ENCODE measurements around the gene TCF3.
A peak's percentile ranks its signal among the peaks of the same experiment; 100 is the strongest.

TCF3 gene

DNA sequence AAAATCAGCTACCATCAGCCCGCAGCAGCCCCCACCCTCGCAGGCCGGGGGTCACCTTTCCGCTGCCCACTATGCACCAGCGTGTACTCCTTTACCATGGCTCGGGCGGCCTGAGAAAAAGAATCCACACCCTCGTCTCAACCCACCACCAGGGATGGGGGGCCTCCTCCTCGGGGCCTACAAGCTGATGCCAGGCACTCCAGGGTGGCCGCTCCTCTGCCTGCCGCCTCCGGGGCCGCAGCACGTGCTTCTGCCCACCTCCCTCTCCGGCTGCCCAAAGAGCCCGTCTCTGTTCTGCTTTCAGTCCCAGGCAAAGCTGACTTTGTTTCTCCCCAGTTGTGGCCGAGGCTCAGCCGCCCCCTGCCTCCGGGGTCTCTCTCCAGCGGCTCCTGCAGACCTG is 73.2 kb downstream of the TCF3 start:
- no peak for DNase-seq

DNA sequence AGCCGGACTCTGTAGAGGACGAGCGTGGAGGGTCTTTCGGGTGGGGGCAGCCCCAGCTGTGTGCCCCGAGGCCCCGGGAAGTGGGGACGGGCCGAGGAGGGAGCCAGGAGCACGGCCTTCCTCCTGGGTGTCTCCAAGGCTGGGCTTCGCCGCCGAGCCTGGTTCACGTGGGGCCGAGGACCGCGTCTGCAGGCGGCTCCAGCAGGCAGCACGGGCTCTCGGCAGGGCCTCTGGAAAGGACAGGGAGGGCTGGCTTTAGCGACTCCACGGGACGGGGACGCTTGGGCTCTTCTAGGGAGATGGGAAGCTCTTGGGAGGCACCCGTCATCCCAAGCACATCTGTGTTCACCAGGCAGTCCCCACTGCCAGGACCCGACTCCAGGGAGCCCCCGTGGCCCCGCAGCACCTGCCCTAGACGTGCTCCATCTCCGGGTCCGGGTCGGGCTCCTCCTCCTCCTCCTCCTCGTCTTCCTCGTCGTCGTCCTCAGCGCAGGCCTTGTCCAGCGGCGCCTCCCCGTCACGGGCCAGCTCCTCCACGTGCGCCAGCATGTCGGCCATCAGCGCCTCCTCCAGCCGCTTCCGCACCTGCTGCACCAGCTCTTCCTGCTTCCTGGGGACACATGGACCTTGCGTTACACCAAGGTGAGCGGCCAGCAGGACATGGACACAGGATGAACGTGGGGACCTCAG is 74.3 kb downstream of the TCF3 start:
- no peak for DNase-seq

DNA sequence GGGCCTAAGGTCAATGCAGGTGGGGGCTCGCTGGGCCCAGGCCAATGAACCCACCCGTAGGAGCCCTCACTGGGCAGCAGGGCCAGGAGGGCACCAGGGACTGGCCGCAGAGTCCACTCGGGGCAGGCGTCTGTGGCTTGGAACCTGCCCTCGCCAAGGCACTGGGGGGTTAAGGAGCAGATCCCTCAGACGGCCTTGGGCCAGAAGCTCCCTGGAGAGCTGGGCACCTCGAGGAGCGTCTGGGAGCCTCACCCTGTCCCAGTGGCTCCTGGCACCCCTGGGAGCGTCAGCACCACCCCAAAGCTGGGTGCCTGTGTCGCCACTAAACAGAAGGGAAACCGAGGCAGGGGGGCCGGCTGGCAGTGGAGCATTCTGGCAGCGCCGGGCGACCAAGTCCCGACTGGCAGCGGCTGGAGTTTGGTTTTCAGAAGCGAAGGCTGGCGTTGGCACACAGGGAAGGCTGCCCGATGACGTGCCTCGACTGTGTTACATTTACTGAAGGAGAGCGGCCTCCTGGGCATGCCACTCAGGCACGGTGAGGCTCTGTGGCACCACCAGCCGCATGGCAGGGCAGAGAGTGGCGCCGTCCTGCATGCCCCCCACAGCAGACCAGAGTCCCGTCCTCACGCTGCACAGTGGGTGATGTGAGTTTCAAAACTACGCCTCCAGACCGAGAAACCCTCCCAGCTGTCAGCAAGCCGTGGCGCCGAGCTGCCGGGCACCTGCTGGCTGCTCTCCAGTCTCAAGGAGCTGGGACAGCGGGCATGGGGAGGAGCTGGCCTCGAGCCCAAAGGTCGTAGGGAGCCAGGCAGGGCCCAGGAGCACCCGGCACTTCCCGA is 75.1 kb downstream of the TCF3 start:
- no peak for DNase-seq

DNA sequence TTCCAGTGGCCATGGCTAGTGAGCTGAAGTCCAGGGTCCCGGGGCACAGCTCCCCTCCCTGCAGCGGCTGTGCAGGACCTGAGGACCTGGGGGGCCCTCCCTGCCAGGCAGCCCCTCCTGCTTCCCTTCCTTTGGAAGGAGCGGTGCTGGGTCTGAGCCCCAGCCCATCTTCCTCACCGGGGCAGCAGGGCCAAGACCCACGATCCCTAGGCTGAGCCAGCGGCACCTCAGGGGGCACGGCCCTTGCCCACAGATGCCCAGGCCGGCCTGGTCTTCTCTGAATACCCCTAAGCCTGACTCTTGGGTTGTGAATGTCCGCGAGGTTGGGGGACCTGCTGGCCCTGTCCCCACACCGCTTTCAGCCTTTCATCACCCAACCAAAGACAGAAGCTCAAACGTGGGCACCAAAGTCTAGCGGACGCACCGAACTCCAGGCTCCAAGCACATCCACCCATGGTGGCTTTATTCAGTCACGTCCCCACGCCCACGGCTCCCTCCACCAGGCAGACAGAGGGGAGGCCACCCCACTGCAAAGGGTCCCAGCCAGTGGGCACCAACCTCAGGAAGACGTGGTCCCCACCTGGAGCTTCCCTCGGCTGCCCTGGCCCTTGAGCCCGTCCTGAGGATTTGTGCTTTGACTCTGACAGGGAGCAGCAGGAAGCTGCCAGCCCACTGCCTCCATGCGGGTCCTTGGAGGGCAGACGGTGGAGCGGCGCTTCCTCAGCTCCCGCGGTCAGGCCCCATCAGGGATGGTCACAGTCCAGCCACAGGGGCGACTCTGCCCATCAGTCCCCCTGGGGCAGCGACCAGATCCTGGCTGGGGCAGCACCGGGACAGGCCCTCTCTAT is 75.9 kb downstream of the TCF3 start:
- no peak for DNase-seq

DNA sequence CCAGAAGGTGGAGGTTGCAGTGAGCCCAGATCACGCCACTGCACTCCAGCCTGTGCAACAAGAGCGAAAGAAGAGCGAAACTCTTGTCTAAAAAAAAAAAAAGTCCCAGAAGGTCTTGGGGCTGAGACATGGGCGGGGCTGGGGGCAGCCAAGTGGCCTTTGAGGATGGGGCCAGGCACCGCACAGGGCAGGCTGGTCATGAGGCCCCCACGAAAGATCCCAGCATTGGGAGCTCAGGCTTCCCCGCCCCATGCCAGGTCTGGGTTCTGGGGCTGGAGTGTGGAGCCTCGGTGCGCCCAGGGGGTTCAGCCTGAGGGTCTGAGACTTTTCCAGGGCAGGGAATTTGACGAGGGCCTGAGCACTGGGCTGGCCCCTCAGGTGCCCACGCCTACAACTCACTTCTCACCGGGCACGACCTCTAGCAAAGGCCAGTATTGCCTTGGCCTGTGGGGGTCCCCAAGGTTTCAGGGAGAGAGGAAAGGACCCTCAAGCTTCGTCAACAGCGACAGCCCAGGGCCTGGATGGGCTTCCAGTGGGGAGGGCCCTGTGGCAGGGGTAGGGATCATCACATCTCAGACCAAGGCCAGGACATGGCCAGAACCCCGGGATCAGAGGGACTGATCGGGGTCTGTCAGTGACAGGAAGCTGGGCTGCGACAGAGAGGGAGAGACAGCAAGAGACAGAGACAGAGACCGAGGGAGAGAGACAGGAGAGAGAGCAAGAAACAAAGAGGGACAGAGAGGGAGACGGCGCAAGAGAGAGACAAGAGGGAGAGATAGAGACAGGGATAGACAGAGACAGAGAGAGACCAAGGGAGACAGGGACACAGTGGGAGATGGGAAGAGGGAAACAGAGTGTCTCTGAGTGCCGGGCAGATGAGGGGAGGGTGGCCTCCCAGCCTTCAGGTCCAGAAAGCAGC is 76.8 kb downstream of the TCF3 start:
- no peak for DNase-seq

DNA sequence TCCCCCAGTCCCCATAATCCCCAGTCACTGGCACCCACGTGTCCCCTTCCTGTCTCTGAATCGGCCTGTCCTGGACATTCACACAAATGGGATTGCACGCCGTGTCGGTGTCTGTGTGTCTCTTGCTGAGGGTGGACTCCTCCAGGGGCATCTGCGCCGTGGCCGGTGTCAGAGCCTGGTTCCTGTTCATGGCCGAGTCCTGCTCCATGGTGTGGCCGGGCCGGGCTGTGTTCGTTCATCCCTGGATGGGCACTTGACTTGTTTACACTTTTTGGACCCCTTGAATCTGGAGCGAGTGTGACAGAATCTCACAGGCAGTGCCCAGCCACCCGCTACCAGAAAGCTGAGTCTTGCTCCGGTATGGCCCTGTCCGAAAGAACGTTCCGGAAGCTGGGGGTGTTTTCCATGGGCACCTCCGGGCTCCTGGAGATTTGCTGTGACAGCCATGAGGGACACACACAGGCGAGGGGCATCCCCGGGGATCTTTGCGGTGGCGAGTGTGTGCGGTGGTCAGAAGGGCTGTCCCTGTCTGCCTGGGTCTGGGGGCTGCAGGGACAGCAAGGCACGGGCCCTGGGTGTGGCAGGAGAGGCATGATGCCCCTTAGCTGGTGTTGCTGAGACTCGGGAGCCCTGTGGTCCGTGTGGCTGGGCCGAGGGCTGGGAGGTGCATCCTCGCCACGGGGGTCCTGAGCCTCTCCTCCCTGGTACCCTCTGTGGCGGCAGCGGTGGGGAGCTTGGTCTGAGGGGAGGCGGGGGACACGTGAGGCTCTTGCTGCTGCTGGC is 77.9 kb downstream of the TCF3 start:
- DNase-seq = no peak

DNA sequence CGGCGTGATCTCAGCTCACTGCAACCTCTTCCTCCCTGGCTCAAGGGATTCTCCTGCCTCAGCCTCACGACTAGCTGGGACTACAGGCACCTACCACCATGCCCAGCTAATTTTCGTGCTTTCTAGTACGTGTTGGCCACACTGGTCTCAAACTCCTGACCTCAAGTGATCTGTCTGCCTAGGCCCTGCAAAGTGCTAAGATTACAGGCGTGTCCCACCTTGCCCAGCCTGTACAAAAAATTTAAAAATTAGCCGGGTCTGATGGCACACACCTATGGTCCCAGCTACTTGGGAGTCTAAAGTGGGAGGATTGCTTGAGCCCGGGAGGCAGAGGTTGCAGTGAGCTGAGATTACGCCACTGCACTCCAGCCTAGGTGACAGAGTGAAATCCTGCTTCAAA is 79.6 kb downstream of the TCF3 start:
- DNase-seq = no peak

DNA sequence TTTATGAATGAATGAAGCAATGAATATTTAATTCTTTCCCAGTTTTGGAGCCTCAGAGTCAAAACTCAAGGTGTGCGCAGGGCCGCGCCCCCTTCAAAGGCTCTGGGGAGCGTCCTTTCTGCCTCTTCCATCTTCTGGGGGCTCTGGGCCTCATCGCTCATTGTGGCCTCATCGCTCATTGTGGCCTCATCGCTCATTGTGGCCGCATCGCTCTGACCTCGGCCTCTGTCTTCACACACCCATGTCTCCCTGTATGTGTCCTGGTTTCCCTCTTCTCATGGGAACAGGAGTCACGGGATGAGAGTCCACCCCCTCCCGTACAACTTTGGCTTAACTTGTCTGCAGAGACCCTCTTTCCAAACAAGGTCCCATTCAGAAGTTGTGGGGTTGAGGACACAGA is 81.1 kb downstream of the TCF3 start:
- no peak for DNase-seq

DNA sequence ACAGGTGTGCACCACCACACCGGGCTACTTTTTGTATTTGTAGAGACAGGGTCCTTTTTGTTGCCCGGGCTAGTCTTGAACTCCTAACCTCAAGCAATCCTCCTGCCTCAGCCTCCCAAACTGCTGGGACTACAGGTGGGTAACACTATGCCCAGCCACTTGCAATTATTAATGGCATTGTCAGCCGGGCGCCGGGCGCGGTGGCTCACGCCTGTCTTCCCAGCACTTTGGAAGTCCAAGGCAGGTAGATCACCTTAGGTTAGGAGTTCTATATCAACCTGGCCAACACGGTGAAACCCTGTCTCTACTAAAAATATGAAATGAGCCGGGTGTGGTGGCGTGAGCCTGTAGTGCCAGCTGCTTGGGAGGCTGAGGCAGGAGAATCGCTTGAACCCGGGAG is 81.6 kb downstream of the TCF3 start:
- no peak for DNase-seq

DNA sequence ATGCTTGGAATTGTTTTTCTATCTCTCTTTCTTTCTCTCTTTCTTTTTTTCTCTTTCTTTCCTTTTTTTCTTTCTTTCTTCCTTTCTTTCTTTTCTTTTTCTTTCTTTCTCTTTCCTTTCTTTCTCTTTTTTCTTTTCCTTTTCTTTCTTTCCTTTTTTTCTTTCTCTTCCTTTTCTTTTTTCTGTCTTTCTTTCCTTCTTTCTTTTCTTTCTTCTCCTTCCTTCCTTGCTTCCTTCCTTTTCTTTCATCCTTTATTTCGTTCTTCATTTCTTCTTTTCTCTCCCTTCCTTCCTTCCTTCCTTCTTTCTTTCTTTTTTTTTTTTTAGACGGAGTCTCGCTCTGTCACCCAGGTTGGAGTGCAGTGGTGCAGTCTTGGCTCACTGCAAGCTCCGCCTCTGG is 82.4 kb downstream of the TCF3 start:
- DNase-seq = no peak

DNA sequence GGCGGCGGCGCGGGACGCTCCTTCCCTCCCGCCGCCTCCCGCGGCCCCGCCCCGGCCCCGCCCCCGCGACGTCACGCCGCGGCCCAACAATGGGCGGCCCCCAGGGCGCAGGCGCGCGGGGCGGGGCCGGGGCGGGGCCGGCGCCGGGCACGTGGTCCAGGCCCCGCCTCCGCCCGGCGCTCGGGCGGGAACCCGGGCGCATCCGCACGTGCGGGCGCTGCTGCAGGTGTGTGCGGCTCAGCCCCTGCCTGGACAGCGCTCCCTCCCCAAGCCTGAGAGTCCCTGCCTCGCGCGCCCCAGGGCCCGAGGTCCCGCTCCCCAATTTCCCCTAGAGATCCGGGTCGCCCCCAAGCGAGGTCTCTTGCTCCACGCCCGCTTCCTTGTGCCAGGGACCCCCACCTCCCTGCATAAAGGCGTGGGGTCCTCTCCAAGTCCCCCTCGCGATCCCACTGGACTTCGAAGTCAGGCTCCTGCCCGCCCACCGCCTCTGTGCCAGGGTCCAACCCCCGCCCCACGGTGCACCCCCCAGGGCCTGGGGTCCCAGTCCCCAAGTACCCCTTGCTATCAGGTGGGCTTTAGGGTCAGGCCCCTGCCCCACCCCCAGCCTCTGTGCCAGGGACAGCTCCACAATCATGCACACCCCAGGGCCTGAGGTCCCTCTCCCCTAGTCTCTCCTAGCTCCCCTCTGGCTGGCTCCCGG is 83.9 kb downstream of the TCF3 start, which contains the start of gene MEX3D:
Gene MEX3D (minus strand): TSS at position 6 of the 700 bp plus-strand sequence. CDS start 267 bp downstream, outside the sequence.
- peak; percentile 63 to 83 (median 80) for DNase-seq

DNA sequence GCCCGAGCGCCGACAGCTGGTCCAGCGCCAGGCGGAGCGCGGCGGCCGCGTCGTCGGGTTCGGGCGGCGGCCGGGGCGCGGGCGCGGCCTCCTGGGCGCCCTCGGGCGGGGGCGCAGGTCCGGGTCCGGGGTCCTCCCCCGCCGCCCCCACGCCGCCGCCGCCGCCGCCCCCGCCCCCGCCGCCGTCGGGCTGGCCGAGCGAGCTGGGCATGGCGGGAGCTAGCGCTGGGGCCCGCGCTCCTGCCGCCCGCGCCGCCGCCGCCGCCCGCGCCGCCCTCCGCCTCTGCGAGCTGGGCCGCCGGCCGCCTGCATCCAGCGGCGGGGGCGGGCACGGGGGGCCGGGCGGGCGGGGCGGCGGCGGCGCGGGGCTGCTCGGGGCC is 84.6 kb downstream of the TCF3 start:
- no peak for DNase-seq

DNA sequence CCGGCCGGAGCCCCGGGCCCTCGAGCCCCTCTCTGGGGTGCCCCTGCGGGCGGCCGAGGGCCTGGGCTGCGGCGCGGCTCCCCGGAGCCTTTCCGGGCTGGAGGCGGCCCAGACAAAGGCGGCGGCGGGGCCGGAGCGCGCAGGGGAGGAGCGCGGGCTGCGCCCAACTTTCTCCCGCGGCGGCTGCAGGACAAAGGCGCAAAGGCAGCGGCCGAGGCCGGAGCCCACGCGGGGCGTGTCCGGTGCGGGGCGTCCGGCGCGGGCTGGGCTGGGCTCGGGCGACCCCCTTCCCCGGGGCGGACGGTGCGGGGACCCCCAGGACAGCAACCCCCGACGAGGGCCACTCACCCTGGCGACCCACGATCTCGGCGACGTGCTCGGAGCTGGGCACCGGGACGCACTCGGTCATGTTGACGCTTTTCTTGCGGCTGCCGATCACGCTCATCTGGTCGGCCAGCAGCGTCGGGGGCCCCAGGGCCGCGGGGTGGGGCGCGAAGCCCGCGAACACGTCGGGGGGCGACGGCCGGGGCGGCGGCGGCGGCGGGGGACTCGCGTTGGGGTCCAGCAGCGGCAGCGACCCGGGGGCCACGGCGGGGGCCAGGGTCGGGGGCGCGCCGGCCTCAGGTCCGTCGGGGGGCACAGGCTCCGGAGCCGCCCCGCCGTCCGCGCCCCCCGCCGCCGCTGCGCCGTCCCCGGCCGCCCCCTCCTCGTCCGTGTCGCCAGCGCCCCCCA is 85.1 kb downstream of the TCF3 start:
- DNase-seq = no peak

DNA sequence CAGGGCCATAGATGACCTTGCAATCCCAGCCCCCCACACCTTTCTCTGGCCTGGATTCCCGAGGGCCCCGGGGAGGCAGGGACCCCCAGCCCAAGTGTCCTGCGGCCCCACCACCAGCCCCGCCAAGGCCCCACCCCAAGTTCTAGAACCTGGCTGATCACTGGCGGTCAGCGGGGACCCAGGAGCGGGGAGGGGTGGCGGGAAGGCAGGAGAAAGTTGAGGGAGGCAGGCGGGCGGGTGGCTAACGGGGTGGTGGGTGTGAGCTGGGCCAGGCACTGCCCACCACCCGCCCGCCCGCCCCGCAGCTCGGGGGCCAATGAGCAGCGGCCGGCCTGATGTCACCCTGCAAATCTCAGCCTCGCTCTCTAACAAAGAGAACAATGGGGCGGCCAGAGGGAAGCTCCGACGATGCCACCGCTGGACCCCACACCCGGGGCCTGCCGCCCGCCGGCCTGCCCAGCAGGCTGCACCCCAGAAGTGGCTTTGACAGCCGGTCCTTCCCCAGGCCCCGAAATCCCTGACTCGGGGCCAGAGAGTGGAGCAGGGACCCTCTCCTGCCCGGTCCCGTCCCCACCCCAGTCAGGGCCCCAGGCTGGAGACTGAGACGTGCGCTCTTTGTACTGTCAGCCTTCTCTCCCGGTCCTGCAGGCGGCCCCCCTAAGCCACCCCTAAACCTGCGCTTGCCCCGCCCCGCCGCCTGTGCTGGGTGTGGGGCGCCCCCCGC is 85.9 kb downstream of the TCF3 start:
- no peak for DNase-seq

DNA sequence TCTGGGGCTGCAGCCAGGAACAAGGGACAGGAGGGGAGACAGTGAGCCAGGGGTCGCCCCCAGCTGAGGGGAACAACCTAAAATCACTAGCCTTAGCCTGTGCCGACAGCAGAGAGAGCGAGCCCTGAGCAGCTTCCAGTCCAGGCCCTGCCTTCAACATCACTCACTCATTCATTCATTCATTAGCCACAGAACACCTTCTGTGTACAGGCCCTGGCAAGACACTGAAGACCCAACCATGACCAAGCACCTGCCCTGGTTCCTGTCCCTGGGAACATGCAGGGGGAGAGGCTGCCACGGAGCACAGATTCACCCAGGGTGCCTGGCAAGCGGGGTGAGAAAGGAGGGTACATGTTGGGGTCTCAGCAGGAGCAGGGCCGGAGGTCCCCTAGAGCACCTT is 89.2 kb downstream of the TCF3 start:
- DNase-seq = no peak

DNA sequence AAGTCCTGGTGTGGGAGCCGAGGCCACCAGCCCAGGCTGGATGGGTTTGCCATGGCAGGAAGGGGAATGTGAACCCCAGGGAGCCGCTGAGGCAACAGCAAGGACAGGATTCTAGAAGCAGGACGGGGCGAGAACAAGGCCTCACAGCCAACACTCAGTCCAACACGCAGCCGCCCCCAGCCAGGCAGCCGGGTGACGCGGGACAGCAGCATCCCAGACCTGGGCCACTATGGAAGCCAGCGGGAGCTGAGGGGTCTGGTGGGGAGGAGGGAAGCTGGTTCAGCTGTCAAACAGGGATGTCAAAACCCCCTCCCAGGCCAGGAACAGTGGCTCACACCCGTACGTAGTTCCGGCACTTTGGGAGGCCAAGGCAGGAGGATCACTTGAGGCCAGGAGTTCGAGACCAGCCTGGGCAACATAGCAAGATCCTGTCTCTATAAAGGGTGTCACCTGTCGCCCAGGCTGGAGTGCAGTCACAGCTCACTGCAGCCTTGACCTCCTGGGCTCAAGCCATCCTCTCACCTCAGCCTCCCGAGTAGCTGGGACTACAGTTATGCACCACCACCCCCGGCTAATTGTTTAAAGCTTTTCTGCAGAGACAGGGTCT is 91.1 kb downstream of the TCF3 start:
- DNase-seq = no peak

DNA sequence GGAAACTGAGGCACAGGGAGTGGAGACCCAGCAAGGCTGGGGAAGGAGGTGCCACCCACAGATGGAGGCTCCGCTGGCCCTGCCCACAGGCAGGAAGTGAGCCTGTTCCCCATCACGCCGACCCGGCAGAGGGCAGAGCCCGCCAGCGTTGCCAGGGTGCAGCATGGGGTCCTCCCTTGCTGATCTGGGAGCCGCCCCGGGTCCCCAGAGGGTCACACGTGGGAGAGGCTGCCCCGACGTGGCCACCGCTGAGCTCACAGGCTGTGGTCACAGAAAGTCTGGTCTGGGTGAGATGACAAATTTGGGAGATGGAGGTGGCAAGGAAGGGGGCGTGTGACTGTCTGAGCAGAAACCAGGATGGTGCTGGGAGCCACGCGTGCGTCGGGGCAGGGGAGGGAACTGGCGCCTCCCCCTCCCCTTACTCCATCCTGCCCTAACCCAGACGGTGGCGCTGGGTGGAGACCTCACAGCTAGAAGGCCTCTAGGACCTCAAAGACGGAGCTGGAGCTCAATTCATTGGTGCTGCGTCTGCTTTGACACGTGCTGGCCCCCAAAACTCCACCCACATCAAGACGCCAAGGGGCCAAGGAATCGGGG is 92.0 kb downstream of the TCF3 start:
- no peak for DNase-seq

Measured in T-helper 2 cell (primary cell).